Upper lobe of right lung (tissue), 1 donor: ENCODE measurements around the gene UFSP1. TPM values are rescaled to one million over a fixed set of nuclear protein-coding genes. Genes with fewer than 3 reads are reported as not detected.
"Not testable (repeated sequence)": the region's sequence is repeated elsewhere in the genome, so short reads cannot be mapped to it uniquely, and the experiment has no call there.

ENCODE experiments used
- ATAC-seq: fragments of 200-7000 bp; cut with Tn5 transposase; one replicate; pipeline ENCODE4 v1.9.1; 2020; ENCODE audit warnings: mild to moderate bottlenecking, moderate library complexity
- DNase-seq: peaks from one replicate; pipeline ENCODE4 v3.0.0-alpha.2; 2020
- H3K27ac ChIP-seq: fragments of 200-600 bp; one replicate; pipeline ENCODE4 v1.8.0; 2022
- H3K27me3 ChIP-seq: fragments of 200-600 bp; one replicate; pipeline ENCODE4 v1.8.0; 2022; ENCODE audit warnings: mild to moderate bottlenecking
- H3K36me3 ChIP-seq: fragments of 200-600 bp; one replicate; pipeline ENCODE4 v1.8.0; 2022
- H3K4me1 ChIP-seq: fragments of 200-600 bp; one replicate; pipeline ENCODE4 v1.8.0; 2022
- H3K4me3 ChIP-seq: fragments of 200-600 bp; one replicate; pipeline ENCODE4 v1.8.0; 2022; ENCODE audit warnings: mild to moderate bottlenecking
- H3K9me3 ChIP-seq: fragments of 200-600 bp; one replicate; pipeline ENCODE4 v1.8.0; 2022
- intact Hi-C: fragments of 100-400 bp; cut with DNase I; formaldehyde crosslinking; loops from one replicate; pipeline ENCODE4 v1.11.0; 2022
- total RNA-seq: library from RNA; stranded (reverse); fragmentation: NEBNext Ultra II Directional; extraction: Animal tissue kit (Norgen Biotek cat#: 25700); gene quantifications from one replicate; pipeline ENCODE4 v1.2.1, GENCODE V29; 2021
- TF ChIP-seq, protein P1 (sequence below): fragments of 200-600 bp; IDR thresholded peaks from one replicate; pipeline ENCODE4 v1.8.0; 2022; ENCODE audit warnings: antibody characterized with exemption
- donor health status: DM: no; HTN: yes; CAD: no; lungs with severe emphysema.

Gene UFSP1
- total RNA-seq, 1 donor from 2014 or later, result 3.1 TPM

DNA sequence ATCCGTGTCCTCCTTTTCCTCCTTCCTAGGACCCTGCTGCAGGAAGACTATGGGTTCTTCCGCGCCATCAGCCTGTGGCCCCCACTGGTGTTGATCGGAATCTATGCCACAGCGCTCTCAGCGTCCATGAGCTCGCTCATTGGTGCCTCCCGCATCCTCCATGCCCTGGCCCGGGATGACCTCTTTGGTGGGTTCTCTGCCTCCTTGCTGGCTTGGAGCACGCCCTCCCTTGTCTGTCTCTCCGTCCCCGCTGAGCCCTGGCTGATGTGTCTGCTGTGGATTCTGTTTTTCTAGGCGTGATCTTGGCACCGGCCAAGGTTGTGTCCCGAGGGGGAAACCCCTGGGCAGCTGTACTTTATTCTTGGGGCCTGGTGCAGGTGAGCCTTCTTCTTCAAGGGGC, 29.7 kb downstream of the UFSP1 start:
- intact Hi-C loops, result loop anchor here (10.0 kb wide), 1 partner anchor 155 kb away; the partner anchor contains the start of gene POP7
- no peak overlapping the region for H3K27ac ChIP-seq
- H3K9me3 ChIP-seq, result no peaks in the 10 kb centered on the region
- H3K4me1 ChIP-seq, result peaks cover 6% of the 10 kb centered on the region
- DNase-seq (no peak), ATAC-seq (no peak)
- TF ChIP-seq, protein P1, sequence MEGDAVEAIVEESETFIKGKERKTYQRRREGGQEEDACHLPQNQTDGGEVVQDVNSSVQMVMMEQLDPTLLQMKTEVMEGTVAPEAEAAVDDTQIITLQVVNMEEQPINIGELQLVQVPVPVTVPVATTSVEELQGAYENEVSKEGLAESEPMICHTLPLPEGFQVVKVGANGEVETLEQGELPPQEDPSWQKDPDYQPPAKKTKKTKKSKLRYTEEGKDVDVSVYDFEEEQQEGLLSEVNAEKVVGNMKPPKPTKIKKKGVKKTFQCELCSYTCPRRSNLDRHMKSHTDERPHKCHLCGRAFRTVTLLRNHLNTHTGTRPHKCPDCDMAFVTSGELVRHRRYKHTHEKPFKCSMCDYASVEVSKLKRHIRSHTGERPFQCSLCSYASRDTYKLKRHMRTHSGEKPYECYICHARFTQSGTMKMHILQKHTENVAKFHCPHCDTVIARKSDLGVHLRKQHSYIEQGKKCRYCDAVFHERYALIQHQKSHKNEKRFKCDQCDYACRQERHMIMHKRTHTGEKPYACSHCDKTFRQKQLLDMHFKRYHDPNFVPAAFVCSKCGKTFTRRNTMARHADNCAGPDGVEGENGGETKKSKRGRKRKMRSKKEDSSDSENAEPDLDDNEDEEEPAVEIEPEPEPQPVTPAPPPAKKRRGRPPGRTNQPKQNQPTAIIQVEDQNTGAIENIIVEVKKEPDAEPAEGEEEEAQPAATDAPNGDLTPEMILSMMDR, result no peak
- H3K36me3 ChIP-seq, result peaks cover 25% of the 10 kb centered on the region
- no peak overlapping the region for H3K4me3 ChIP-seq
- H3K27me3 ChIP-seq, result no peaks in the 10 kb centered on the region

DNA sequence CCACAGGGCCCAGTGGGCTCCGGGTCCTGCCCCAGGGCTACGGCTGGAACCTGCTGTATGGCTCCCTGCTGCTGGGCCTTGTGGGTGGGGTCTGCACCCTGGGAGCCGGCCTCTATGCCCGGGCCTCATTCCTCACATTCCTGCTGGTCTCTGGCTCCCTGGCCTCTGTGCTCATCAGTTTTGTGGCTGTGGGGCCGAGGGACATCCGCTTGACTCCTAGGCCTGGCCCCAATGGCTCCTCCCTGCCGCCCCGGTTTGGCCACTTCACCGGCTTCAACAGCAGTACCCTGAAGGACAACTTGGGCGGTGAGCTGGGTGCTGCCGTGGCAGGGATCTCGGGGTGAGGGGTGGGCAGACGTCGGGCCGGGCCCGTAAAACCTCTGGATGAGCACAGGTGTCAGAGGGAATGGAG, 32.6 kb downstream of the UFSP1 start:
- DNase-seq, result no peak
- Histone ChIP-seq H3K36me3 (peaks cover 19% of the 10 kb centered on the region), H3K27me3 (no peaks in the 10 kb centered on the region), H3K4me3 (no peak overlapping the region), H3K4me1 (no peaks in the 10 kb centered on the region), H3K27ac (no peak overlapping the region), H3K9me3 (no peaks in the 10 kb centered on the region)
- no peak for ATAC-seq
- intact Hi-C loops, result loop anchor here (10.0 kb wide), 1 partner anchor 152 kb away; the partner anchor contains the start of gene POP7
- TF ChIP-seq, protein P1, result no peak

DNA sequence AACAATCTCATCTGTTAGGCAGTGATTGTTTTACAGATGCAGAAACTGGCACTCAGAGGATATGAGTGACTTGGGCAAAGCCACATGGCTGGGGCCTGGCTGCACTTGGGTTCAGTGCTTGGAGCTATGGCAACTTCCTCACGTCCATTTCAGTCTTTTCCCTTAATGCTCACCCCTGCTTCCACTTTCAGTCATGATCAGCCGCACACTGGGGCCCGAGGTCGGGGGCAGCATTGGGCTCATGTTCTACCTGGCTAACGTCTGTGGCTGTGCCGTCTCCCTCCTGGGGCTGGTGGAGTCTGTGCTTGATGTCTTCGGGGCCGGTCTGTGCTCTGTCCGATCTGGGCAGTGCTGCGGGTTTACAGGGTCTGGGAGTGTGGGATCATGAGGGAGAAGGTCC, 34.0 kb downstream of the UFSP1 start:
- Histone ChIP-seq H3K4me1 (no peaks in the 10 kb centered on the region), H3K9me3 (no peaks in the 10 kb centered on the region), H3K4me3 (no peak overlapping the region), H3K27ac (no peak overlapping the region), H3K27me3 (no peaks in the 10 kb centered on the region), H3K36me3 (peaks cover 8% of the 10 kb centered on the region)
- DNase-seq, result no peak
- ATAC-seq, result no peak
- TF ChIP-seq, protein P1, result no peak
- intact Hi-C loops, result loop anchor here (10.0 kb wide), 1 partner anchor 151 kb away; the partner anchor contains the start of gene POP7

DNA sequence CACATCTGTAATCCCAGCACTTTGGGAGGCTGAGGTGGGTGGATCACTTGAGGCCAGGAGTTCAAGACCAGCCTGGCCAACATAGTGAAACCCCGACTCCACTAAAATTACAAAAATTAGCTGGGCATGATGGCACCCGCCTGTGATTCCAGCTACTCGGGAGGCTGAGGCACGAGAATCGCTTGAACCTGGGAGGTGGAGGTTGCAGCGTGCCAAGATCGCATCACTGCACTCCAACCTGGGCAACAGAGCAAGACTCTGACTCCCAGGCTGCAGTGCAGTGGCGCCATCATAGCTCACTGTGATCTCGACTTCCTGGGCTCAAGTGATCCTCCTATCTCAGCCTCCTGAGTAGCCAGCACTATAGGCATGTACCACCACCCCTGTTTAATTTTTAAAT, 34.6 kb downstream of the UFSP1 start:
- not testable (repeated sequence) for H3K36me3 ChIP-seq, H3K4me1 ChIP-seq, H3K27ac ChIP-seq, H3K9me3 ChIP-seq, H3K4me3 ChIP-seq, DNase-seq, ATAC-seq, H3K27me3 ChIP-seq
- intact Hi-C loops, result loop anchor here (5.0 to 10.0 kb wide), 2 partner anchors 53 to 150 kb away; partner anchors contain the start of gene POP7

DNA sequence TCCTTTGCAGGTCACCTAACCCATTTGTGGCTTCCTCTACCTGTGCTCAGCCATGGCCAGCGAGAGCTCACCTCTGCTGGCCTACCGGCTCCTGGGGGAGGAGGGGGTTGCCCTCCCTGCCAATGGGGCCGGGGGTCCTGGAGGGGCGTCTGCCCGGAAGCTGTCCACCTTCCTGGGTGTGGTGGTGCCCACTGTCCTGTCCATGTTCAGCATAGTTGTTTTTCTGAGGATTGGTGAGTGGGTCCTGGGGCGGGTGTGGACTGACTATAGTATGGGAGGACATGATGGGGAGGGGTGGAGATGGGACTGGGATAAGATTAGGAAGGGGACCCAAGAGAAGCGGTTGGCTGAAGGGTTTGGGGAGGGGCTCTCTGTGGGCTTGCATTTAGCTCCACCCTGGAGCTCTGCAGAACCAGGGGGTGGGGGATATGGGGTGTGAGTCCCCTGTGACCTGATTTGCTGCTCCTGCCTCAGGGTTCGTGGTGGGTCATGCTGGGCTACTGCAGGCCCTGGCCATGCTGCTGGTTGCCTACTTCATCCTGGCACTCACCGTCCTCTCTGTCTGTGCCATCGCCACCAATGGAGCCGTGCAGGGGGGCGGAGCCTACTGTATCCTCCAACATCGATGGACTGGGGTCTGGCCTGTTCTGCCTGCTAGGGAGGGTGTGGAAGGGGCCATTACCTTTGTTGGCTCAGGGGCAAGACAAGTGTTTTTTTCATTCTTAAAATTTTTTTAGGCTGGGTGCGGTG, 35.2 kb downstream of the UFSP1 start:
- intact Hi-C loops, result loop anchor here (5.0 to 10.0 kb wide), 2 partner anchors 52 to 150 kb away; partner anchors contain the start of gene POP7

More for the DNA sequence above, 35.2 kb downstream of the UFSP1 start:
- no peak overlapping the region for H3K4me3 ChIP-seq
- no peaks in the 10 kb centered on the region for H3K9me3 ChIP-seq
- H3K4me1 ChIP-seq, result no peaks in the 10 kb centered on the region
- DNase-seq, result no peak
- no peak overlapping the region for H3K27ac ChIP-seq
- H3K36me3 ChIP-seq, result peaks cover 5% of the 10 kb centered on the region
- no peaks in the 10 kb centered on the region for H3K27me3 ChIP-seq
- TF ChIP-seq, protein P1, result no peak
- ATAC-seq, result no peak
